Subcutaneous adipose tissue (tissue), 4 donors: Measurements from ENCODE around the gene ABCB1. TPM values are rescaled to one million over a fixed set of nuclear protein-coding genes. Genes with fewer than 3 reads are reported as not detected.

Source experiments
- CTCF ChIP-seq: fragments of 450-650 bp; IDR thresholded peaks from one replicate; pipeline ENCODE4 v1.5.1; 2016; ENCODE audit warnings: low read depth, mild to moderate bottlenecking, control low read depth, antibody characterized with exemption, moderate library complexity
- total RNA-seq, 4 donors: library from RNA; depleted of rRNA; stranded (reverse); fragments of >200 nt; gene quantifications; one replicate each; pipeline ENCODE4 v1.1.0, GENCODE V29; 2016

ABCB1 gene
- total RNA-seq, 4 donors from 2014 or later = 1.0 to 11.9 (median 6.9) TPM

DNA sequence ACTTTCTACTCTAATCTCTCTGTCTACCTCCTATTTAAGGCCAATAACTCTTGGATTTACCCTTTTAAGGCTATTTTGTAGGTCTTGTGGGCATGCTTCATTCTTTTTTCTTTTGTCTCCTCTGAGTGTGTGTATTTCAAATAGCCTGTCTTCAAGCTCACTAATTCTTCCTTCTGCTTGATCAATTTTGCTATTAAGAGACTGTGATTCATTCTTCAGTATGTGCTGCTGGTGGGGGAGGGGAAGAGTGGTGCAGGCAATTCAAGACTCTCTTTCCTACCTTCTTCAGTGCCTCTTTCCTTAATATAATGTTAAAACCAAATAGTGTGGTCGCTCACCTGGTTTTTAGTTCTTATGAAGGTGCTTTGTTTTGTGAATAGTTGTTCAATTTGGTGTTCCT, 20.0 kb downstream of the ABCB1 start:
- TF ChIP-seq CTCF = no peak

GRCh38 chr7:87575521-87575920, 25.2 kb downstream of the ABCB1 start:
- no peak for TF ChIP-seq CTCF

GRCh38 chr7:87574630-87575029, 26.1 kb downstream of the ABCB1 start:
- no peak for TF ChIP-seq CTCF

- no peak for TF ChIP-seq CTCF
These were observed 30.5 kb downstream of the ABCB1 start for GRCh38 chr7:87570178-87570577.

DNA sequence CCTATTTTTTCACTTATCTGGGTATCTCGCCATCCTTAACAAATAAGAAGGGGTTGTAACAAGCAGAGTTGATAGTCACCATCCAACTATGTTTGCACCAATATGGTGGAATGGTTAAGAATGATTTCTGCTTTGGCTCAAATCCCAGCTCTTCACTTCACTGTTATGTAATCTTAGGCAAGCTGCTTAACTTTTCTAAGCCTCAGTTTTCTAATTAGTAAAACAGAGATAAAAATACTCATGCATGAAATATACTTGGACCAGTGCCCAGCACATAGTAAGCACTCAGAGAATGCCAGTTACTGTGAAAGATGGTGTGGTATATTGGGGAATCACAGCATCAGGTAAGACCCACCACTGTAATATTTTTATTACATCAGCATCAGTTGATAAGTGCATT, 33.6 kb downstream of the ABCB1 start:
- TF ChIP-seq CTCF = no peak

- TF ChIP-seq CTCF = no peak
These were observed 34.3 kb downstream of the ABCB1 start for GRCh38 chr7:87566311-87566900.

- no peak for TF ChIP-seq CTCF
These were observed 34.8 kb downstream of the ABCB1 start for GRCh38 chr7:87565877-87566276.
